GM21528 (cell line): Measurements from ENCODE around the gene NRXN3.

Experiments
- ATAC-seq: cut with Tn5 transposase; IDR thresholded peaks from one replicate; pipeline ENCODE4 v1.9.1; 2021; ENCODE audit warnings: mild to moderate bottlenecking, moderate library complexity; ENCODE audit not compliant: unreplicated experiment, low FRiP score

NRXN3 gene

GRCh38 chr14:78683981-78684380 lies 513.8 kb downstream of the NRXN3 start:
- ATAC-seq: no peak

- no peak for ATAC-seq
Measured at GRCh38 chr14:78688503-78688902, 518.3 kb downstream of the NRXN3 start.

DNA sequence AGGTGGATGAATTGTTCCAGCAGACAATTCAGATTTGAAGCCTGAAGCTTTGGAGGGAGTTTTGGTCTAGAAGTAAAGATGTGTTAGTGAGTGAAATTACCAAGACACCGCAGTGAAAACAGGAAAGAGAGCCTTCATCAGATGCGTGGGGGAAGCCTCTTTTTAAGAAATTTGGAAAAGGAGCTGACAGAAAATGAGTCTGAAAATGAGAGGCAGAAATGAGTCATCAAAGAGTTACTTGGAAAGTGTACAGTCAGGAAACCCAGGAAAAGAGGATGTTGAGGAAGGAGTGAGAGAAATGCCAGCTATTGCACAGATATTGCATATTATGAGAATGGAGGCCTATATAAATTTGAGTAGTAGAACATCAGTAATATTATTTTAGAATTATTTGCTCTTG lies 520.7 kb downstream of the NRXN3 start:
- no peak for ATAC-seq

DNA sequence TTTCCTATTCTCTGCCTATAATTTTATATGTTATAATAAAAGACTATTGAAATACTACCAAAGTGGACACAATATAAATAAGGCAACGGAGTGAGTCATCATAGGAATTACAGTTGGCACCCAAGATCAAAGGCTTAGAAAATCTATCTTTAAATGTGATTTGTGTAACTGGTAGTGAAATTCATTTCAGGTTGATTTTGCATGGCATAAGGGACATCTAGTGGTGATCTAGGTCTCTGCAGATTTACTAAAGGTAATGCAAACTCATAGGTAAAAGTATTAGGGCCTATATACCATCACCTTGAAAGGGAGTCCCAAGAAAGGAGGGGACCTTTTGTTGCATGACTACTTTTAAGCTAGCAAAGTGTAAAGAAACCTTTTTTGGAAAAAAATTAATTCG lies 527.2 kb downstream of the NRXN3 start:
- ATAC-seq: no peak

DNA sequence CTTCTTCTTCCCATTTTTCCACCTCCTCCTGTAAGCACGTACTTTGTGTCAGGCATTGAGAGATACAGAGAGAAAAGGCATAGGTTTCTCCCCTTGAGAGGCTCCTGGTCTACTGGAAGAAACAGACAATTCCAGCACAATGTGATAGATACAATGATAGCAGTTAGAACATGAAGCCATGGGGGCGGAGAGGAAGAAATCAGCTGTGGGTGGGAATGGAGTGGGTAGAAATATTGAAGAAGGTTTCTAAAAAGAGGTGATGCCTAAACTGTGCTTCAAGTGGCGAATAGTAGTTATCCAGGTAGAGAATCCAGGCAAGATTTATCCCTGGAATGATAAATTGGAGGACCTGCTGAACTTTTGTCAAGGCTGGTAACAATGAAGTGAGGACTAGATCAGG lies 528.8 kb downstream of the NRXN3 start:
- no peak for ATAC-seq

- ATAC-seq: no peak
Measured at GRCh38 chr14:78700236-78700635, 530.1 kb downstream of the NRXN3 start.

GRCh38 chr14:78701246-78701645 lies 531.1 kb downstream of the NRXN3 start:
- no peak for ATAC-seq

DNA sequence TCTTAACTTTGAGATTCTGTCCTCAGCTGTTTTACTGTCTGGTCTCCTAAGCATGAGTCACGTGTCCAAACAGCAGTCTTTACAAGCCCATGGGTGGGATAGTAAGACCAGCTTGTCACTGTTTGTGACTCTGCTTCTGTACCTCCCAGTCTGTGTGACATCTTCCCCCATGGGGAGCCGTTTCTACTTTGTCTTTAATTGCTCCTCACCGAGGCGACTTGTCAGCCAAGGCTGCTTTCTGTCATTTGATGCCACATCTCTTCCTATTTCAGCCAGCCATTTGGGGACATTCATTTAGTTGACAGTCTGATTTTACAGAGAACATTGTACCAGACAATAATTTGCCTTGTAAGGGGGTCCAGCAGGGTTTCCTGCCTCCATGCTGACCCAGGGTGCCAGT lies 534.8 kb downstream of the NRXN3 start:
- ATAC-seq: no peak

- ATAC-seq: no peak
Measured at GRCh38 chr14:78705989-78706388, 535.8 kb downstream of the NRXN3 start.

GRCh38 chr14:78709795-78710557 lies 539.8 kb downstream of the NRXN3 start:
- no peak for ATAC-seq

DNA sequence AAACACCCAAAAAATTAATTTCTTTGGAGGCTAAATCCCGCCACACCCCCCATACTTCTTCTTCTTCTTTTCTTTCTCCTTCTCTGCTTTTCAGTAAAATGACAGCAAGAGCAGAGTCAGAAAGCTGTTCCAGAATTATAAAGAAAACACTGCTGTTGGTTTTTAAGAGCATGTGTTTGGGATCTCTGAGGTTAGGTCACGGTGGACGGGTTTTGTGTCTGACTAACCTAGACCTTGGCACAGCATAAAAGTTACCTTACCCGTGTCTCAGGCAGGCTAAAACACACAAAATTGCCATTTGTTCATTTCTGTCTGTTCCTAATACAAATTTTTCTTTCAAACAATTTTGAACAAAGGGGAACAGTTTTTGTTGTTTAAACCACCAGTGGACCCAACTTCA lies 540.8 kb downstream of the NRXN3 start:
- no peak for ATAC-seq

DNA sequence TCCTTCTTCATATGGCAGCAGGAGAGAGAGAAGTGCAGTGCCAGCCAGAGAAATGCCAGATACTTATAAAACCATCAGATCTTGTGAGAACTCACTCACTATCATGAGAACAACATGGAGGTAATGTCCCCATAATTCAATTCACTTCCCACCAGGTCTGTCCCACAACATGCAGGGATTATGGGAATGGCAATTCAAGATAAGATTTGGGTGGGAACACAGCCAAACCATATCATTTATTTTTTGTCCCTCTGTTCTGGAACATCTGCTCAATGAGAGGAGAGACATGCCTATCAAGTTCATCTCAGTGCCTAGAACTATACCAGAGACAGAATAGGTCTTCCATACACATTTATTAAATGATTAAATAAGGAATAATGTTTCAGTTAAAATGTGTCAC lies 543.5 kb downstream of the NRXN3 start:
- no peak for ATAC-seq

- no peak for ATAC-seq
Measured at GRCh38 chr14:78714711-78715110, 544.5 kb downstream of the NRXN3 start.

DNA sequence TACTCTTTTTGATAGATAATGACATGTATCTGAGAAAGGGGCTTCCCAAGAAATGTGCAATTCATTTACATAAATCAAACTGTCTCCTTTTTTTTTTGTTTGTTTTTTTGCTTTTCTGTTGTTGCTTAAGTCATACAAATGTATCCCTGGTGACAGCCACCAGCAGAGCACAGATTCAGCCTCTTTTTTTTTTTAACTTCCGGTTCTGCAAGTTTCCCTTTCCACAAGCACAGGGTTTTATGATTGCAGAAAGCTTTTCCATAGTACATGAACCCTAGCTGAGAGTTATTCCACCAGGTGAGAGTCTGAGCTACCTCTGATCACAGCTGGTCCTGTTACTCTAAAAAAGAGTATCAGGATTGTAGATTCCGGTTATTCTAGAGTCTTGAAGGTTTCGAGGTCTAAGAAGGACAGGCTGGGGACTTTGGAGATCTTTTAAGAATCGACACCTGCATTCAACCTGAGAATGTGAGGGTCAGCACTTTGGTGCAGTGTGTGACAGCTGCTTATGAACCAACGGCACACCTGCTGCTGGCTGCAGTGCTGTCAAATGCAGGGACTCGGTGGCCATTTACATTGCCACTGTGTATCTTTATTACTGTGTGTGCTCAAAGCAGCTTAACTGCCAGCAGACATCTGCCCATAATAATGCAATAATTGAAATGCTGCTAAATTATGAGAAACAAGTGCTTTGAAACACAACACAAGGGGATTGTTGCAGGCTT lies 551.7 kb downstream of the NRXN3 start:
- ATAC-seq: no peak

GRCh38 chr14:78725086-78725485 lies 554.9 kb downstream of the NRXN3 start:
- ATAC-seq: no peak

GRCh38 chr14:78737116-78737515 lies 566.9 kb downstream of the NRXN3 start:
- ATAC-seq: no peak

GRCh38 chr14:78737601-78738000 lies 567.4 kb downstream of the NRXN3 start:
- no peak for ATAC-seq

- no peak for ATAC-seq
Measured at GRCh38 chr14:78746086-78746595, 576.0 kb downstream of the NRXN3 start.

DNA sequence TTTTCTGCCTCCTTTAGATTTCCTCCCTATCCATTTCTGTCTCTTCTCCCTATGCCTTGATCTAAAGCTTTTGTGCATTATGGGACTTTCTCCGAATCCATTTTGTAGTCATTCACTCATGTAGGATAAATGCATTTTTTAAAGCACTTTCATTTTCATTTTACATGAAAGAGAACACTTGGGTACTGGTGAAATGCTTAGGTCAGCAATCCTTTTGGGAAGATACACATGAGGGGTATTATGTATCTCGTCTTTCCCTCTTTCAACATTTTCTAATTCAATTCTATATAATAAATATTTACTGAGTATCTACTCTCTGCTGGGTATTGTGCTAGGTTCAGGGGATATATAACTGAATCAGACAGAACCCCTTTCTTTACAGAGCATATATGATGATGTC lies 577.6 kb downstream of the NRXN3 start:
- no peak for ATAC-seq

GRCh38 chr14:78752518-78753188 lies 582.5 kb downstream of the NRXN3 start:
- ATAC-seq: no peak

DNA sequence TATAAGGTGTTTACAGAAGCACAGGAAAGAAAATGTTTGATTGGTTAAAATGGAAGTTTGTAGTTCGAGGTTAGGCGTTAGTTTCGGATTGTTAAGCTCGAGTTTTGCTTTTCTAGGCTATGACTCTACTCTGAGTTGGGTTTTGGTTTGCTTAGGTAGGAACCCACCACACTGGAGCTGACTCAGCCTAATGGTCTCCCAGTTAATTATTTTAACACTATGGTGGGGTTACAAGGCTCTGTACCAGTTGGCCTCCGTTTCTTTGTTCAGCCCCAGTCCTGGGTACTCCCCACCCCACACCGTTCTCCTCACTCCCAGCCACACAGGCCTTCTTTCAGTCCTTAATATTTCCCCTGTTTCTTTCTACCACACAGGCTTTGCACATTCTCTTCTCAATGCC lies 583.9 kb downstream of the NRXN3 start:
- no peak for ATAC-seq
